NCI-H748 (cell line): ENCODE results near the gene RIN3.

Source experiments
- DNase-seq: peaks from one replicate; lab custom pipeline; 2025; ENCODE audit not compliant: unreplicated experiment; lab: John Stamatoyannopoulos, UW

RIN3 gene

DNA sequence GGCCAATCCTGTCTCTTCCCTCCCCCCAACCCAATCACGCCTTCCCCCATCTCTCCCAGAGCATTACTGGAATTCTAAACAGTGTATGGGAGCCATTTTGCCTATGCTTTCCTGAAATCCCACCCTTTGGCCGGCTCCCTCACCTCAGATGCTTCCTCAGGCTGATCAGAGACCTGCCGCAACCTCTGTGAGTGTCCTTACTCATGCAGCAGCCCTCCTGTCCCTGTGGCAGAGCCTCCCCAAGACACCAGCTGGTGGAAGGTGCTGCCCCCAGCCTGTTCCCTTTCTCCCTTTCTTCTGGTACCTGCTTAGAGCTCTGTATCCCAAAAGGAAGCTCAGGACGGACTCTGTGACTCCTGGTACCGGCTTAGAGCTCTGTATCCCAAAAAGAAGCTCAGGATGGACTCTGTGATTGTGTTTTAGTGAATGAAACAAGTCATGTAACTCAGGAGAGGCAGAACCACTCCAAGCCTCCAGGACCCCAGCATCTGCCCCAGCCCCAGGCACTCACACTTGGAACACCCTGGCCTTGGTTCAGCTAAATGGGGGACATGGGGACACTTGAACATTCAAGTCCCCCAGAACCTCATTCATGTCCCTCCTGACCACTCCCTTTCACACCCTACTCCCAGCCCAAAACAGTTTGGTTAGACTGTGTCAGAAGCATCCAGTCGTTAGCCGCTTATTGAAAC, 29.3 kb upstream of the RIN3 start:
- DNase-seq, result no peak

DNA sequence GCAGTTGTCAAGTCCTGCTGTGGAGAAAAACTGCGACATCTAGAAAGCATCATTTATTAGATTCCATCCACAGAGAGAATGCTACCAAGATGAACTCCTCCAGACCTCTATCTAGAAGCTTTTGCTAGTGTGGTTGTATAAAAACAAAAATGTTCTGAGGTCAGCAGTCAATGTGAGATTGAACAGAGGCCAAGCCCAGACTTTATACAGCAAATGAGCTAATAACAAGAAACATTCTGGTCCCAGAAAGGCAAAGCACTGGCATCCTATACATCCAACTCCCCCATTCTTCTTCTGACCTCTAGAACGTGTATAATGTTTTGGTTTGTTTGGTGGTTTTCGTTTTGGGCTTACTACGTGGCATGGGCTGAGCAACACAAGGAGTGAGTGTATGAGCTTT, 26.7 kb upstream of the RIN3 start:
- DNase-seq, result no peak

DNA sequence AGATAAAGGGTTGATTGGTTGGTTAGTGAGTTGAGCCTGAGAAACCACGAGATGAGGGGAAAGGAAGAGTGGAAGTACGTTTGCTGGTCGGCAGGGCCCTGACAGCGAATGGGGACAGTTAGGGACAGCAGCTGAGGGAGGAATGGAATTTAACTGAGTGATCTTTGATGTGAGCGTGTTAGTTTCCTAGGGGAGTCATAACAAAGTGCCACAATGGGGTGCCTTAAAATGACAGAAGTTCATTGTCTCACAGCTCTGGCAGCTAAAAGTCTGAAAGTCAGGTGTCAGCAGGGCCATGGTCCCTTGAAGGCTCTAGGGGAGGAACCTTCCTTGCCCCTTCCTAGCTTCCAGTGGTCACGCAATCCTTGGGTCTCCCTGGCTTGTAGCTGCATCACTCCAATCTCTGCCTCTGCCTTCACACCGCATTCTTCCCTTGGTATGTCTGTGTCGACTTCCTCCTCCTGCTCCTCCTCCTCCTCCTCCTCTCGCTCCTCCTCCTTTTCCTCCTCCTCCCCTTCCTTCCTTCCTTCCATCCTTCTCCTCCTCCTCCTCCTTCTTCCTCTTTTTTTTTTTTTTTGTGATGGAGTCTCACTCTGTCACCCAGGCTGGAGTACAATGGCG, 26.0 kb upstream of the RIN3 start:
- DNase-seq, result no peak

DNA sequence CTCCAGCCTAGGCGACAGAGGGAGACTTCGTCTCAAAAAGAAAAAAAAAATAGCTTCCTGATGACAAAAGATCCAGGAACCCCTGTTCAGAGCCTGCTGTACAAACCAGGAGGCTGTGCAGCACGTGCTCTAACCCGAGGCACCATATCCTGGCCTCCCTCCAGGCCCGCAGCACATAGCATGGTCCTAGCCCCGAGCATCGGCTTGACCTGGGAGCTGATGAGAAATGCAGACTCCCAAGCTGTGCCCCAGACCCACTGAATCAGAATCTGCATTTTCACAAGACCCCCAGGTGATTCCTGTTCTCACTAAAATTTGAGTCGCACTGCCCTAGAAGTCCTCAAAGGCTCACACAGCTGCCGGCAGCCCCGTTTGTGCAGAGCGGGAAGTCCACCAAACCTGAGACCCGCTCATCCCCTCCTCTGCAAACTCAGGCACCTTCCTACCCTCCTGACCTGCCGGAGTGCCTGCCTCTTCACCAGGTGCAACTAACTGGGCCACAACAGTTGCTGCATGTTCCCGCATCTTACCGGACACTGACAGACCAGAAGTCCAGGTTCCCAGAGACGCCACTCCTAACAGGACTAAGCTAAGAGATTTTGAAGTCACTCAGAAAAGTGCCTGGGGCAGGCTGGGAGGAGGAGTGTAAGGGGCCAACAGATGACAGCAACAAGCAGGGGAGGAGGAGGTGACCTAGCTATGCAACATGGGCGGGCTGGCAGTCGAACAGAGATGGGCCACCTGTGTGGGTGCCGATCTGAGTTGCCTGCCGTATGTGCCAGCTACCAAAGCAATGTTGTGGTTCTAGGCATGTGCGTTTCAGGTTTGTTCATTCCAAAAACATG, 24.0 kb upstream of the RIN3 start:
- DNase-seq, result no peak

DNA sequence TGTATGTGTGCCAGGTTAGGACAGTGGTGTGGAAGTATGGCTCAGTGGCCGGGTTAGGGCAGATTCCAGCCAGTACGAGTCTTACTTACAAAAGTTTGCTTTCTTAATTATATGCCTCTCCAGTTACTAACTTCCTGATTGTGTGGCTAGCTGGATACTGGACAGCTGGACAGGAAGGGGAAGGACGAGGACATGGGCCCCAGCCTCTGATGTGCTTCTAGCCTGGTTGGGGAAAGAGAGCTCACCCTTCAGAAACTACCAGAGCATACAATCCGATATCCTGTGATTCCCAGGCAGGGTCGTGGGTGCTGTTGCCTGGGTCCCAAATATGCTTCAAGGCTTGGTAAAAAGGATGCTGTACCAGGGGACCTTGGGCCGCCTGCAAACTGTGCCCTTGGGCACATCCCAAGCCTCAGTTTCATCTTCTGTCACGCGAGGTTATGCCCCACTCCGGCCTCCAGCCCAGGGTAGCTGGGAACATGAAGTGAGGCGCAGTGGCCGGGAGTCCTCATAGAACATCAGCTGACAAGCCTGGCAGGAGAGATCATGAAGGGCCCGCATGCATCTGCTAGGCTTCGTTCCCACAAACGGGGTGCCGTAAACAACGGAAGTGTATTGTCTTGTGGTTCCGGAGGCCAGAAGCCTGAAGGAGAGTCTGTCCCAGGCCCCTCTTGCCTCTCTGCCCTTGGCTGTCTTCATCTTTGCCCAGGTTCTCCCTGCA, 23.2 kb upstream of the RIN3 start:
- no peak for DNase-seq

DNA sequence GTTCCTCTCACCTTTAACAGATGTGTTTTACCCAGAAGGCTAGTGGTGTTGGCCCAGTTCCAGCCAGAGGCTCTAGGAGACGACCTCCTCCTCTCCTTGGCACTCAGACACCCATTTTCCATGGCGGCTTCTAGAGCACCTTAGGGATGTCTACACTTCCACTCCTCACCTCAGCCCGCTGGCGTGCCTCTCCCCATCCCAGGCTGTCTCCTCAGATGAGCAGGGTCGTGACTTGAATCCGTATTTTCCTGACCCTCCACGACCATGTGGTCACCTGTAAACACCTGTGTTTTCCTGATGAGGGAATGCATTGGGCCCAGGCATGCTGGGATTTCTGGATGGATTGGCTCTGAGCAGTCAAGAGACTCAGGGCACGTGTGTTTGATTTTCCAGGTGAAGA, 21.8 kb upstream of the RIN3 start:
- no peak for DNase-seq

DNA sequence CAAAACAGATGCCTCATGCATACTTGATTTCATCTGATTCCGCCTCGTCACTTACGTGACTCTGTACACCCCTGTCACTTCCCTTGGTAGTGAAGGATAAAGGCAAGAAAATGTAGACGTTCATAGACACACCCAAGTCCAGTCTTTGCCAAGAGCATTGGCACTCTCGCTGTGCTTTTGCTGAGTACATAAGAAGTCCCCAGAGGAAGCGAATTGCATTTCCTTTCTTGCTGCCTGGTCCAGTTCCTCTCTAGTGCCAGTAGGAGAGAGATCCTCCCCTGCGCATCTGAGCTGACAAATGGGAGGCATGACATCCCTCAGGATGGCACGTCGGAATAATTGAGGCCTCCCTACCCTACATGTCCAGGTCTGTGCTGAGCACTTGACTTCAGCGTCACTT, 21.3 kb upstream of the RIN3 start:
- no peak for DNase-seq

DNA sequence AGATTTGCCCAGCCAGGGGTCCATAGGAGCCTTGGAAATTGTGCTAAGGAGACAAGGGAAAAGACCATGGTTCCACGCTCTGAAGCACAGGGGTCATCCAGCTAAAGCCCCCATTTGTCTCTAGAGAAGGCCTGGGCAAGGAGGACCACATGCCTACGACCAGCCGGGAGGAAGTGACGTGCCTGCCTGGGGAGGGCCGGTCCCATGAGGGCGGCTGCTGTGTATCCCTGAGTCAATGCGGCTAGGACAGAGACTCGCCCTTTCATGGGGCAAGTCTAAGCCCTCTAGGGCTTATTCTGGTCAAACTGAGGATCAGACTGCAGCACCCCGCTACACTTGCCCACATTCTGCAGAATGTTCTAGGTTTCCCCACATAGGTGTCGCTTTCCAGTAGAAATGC, 20.6 kb upstream of the RIN3 start:
- DNase-seq, result no peak

DNA sequence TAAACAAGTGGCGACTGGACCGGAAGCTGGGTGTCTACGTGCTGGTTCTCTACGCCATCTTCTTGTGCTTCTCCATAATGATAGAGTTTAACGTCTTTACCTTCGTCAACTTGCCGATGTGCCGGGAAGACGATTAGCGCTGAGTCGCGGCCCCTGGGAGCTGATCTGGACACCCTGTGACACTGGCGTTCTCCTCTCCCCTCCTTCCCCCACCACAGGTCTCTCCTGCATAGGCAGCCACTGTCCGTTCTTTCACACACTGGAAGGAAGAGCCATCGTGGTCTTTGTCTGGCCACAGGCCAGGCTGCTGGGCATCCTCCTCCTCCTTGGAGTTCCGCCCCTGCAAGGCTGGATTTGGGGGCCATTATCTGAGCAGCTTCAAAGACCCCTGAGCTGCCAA, 20.1 kb upstream of the RIN3 start:
- no peak for DNase-seq

DNA sequence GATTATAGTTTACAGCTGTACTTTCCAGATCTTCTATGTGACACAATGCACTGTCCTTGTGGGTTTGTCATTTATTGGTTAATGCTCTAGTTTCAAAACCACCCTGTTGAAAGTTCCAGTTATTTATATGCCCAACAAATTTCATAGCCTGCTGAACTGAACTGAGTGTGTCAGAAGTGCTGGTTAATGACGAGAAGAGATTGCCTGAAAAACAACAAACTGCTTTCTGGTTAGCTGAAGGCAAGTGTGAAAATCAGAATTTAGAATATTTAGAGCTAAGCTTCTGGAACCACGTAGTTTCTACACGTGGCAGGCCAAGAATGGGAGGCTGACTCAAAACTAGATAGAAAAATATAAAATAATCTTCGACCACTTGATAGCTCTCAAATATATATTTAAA, 19.1 kb upstream of the RIN3 start:
- DNase-seq, result no peak

DNA sequence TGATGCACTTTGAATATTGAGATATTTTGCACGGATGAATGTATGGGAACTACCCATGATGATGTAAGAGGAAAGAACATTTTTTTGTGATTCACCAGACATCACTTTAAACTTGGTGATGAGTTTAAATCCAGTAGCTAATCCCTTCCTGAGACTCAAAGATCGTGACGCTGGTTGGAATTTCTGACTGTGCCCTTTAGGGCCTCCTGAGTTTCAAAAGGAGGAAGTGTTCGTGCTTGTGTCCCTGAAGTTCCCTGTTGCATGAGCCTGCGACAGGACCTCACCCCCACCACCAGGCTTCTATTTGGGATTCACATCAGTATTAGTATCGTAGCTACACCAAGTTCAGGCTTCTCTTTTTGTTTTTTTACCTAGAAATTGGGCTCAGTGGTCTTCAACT, 18.6 kb upstream of the RIN3 start:
- no peak for DNase-seq

DNA sequence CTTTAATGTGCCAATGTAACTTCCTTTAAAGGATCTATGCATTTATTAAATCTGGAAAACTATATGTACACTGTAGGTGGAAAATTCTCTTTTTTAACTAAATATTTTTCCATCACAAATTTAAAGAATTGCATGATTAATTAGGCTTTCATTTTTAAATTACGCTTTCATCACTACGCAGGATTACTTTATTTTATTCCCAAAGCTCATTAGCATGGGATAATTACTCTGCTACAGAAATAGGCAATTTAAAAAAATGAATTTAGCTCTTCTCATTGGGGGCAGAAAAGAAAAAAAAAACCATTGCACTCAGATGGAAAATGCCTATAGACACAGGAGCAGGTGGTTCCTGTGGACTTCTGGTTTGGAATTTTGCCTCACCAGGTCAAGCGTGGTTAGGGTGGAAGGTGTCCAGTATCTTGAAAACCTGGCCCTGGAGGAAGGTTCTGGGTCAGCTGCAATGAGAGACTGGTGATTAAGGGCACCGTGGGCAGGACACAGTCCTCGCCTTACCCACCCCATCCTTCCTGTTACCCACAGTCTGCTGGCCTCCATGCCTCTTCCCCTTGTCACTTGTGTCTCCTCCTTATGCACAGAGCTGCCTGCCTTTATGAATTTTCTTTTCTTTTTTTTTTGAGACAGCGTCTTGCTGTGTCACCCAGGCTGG, 17.3 kb upstream of the RIN3 start:
- DNase-seq, result no peak

DNA sequence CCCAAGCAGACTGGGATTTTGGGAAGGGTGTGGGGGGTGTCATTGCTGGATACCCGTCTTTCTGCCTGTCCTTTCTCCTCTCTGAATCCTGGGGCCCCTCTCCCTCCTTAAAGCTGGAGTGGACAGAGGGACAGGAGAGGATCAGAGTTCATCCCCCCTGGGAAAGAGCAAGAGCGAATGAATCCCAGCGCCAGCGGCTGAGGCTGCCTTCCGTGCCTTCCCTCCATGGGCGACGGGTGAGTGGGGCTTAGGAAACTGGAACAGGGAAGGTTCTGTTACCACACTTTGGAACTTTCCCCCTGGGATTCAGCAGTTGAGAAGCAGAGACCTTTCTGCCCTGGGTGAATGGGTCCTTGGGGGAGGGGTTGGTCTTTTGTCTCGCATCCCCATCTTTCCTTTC, 16.2 kb upstream of the RIN3 start:
- no peak for DNase-seq

DNA sequence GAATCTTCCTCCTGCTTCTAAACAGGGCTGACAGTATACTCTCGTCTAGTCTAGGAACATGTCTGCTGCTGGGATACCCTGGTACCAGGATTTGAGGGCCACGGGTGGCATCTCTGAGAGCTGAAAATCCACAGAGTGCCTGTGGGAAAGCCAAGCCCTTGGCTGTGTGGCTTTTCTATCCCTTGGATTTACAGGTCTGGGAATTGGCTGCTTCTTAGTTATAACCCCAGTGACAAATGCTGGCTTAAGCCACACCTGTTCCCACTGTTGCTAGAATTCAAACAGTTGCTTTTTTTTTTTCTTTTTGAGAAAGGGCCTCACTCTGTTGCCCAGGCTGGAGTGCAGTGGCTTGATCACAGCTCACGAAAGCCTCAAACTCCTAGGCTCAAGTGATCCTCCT, 14.3 kb upstream of the RIN3 start:
- no peak for DNase-seq

DNA sequence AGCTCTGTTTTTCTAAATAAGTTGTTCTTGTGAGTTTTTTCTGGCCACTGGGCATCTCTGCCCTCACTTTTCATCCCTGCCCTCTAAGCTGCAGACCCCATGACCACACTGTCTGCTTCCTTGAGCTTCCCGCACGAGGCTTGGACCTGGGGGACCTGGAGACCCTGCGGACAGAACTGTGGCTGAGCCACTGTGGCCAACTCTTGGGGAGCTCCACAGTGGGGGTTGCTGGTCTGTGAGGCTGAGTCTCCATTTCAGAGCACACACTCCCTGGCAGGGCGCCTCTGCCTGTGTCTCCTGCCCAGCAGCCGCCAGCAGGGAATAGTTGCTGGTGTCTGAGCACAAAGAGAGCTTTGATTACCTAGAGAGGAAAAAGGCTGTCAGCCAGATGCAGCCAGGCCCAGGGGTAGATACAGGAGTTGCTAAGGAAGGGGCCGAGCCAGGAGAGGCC, 13.1 kb upstream of the RIN3 start:
- peak; percentile 43 for DNase-seq

DNA sequence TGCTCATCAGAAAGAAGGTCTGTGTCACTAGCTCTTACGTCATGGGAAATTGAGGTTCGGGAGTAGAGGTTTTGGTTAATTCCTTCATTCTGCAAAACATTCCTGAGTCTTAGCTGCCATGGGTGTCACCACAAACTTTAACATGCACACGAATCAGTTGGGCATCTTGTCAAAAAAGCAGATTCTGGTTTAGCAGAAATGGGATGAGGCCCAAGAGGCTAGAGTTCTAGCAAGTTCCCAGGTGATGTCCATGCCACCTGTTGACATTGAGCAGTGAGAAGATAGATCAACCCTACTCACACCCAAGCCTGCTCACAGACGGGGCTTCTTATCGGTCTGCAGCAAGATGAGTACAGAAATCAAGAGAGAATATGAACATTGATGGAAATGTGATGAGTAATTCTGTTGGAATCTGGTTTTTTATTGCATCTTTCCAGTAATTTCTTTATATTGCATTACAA, 11.7 kb upstream of the RIN3 start:
- no peak for DNase-seq

DNA sequence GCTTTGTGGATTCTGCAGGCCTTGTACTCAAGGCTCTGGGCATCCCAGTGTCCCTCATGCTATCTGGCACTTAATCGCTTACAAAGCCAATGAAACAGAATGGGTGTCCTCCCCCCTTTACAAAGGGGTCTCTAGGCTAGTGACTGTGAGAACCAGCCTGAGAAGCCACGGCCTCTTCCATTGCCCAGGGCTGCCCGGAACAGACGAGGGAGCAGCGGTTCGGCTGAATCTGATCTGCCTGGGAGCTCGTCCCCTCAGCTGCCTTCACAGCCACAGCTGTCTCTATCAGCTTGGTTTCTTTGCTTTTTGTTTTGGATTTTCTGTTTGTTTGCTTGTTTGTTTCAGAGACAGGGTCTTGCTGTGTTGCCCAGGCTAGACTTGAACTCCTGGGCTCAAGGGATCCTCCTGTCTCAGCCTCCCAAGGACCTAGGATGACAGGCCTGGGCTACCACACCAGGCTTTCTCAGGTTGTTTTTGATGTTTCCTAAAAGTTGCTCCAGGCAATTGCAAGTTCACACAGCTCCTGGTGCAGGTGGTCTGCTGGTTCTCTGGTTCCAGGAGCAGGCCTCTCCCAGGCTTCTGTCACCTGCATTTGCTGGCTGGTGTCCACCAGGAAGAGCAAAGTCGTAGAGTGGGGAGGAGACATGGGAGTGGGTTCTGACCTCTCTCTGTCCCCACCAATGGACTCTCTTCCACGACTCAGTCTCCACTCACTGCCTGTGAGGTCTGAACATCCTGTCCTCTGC, 10.9 kb upstream of the RIN3 start:
- no peak for DNase-seq

DNA sequence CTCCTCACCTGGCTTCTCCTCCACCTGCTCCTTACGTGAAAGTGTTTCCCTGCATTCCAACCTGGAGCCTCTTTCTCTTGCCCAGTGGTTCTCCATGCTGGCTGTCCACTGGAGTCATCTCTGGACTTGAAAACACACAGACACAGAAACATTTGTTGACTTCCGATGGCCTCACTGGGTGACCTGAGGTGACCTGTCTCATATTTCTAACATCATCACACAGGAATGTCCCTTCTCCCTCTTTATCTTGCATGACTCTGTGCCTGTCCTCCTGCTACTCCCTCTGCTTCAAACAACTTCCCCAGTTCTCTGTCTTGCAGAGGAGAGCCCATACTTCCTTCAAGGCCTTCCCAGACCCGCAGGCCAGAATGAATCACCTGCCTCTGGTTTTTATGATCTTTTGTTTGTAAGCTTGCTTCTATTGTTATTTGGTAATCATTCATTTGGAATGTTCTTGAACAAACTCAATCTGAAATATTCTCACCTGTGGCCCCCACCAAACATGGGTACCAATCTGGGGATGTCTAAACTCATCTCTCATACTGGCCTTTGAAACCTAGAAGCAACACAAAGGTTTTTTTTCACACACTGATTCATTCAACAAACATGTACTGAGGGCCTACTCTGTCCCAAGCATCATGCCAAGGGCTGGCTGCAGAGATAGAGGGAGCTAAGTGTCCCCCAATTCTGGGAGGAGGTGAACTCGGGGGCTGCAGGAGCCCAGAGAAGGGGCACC, 9.7 kb upstream of the RIN3 start:
- DNase-seq, result peak; percentile 19

DNA sequence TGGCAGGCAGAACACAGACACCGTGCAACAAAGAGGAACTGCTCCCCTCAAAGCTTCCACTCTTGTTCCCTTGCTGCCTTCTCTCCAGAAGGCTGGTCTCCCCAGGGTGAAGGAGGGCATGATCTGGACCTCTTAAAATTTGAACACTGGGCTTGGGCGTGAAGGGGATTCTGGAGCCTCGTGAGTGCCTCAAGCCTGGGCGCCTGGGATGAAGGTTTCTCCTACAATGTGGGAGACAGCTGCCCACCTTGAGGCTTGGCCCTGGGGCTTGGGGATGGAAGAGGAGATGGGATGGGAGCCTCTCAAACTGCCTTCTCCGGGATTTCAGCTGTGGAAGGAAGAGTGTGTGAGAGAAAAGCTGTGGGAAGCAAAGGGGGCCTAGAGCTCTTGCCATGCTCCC, 7.8 kb upstream of the RIN3 start:
- DNase-seq, result no peak

DNA sequence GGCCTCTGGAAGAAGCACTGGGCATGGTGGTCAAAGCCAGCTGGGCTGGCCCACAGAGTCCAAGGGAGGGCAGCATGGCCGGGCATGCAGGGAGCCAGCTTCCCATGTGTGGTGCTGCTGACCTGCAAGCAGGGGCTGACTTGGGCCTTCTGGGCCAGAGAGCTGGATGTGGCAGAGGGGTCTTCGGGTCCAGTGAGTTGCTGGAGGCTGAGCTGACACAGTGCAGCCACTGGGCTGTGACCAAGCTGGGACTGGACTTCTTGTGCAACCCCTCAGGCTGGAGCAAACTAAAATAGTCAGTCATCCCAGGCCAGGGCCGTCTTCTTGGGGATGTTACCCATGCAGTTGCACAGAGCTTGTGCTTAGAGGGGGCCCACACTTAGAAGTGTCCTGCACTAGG, 7.3 kb upstream of the RIN3 start:
- no peak for DNase-seq
